Stomach (tissue), 4 donors: ENCODE results near the gene MATK.

Experiments used
- EP300 ChIP-seq: sonication (generic); formaldehyde crosslinking; IDR thresholded peaks from one replicate; pipeline ENCODE4 v1.6.1; 2017; ENCODE audit warnings: antibody characterized with exemption
- POLR2A ChIP-seq, 4 donors: fragments of 450-650 bp; IDR thresholded peaks; one replicate each; pipeline ENCODE4 v1.6.1; 2016; ENCODE audit warnings: antibody characterized with exemption in 4 of 4, control low read depth in 2 of 4, mild to moderate bottlenecking in 1 of 4, moderate library complexity in 1 of 4
- TF ChIP-seq, protein P1 (sequence below), 7 experiments: fragments of 450-650 bp in 4 of 7; fragments of 200-600 bp in 3 of 7; sonication (generic) in 3 of 7; IDR thresholded peaks; one replicate each; pipeline ENCODE4 v1.5.1; 2016 to 2019; ENCODE audit warnings: antibody characterized with exemption in 7 of 7, control low read depth in 2 of 7, mild to moderate bottlenecking in 1 of 7

DNA sequence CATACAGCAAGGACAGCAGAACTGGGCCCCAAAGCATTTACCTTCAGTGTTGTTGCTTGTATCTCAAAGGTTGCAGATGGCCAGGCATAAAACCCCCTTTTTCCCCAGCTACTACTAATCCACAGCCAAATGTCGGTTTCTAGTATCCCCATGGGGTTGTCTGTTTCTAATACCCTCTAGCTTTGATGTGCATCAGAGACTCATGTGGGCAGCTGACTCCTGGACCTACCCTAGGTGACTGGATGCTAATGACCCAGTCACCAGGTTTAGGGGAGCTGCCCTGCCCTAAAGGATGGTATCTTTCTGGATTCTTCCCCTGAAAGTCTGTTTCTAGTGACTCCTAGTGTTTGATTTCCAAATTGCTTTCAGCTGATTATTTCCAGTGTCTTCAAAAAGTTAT, 54.1 kb downstream of the MATK start:
- TF ChIP-seq, protein P1, sequence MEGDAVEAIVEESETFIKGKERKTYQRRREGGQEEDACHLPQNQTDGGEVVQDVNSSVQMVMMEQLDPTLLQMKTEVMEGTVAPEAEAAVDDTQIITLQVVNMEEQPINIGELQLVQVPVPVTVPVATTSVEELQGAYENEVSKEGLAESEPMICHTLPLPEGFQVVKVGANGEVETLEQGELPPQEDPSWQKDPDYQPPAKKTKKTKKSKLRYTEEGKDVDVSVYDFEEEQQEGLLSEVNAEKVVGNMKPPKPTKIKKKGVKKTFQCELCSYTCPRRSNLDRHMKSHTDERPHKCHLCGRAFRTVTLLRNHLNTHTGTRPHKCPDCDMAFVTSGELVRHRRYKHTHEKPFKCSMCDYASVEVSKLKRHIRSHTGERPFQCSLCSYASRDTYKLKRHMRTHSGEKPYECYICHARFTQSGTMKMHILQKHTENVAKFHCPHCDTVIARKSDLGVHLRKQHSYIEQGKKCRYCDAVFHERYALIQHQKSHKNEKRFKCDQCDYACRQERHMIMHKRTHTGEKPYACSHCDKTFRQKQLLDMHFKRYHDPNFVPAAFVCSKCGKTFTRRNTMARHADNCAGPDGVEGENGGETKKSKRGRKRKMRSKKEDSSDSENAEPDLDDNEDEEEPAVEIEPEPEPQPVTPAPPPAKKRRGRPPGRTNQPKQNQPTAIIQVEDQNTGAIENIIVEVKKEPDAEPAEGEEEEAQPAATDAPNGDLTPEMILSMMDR (IDR thresholded peaks at IDR 0.05) = no peak
- no peak for TF ChIP-seq POLR2A (IDR thresholded peaks at IDR 0.05)
- TF ChIP-seq EP300 = no peak
